Lung (tissue), 12 donors: Measurements from ENCODE around the gene SLCO3A1. TPM values are rescaled to one million over a fixed set of nuclear protein-coding genes. Genes with fewer than 3 reads are reported as not detected.

Source experiments
- ATAC-seq: fragments of 200-7000 bp; cut with Tn5 transposase; one replicate; pipeline ENCODE4 v1.9.1; 2020; ENCODE audit warnings: moderate number of reproducible peaks; ENCODE audit not compliant: insufficient read depth, low FRiP score
- DNase-seq, 3 donors: peaks; one replicate each; pipeline ENCODE4 v3.0.0-alpha.2; 2013 to 2017
- H3K27ac ChIP-seq, 2 donors: one replicate each; pipeline ENCODE4 v1.5.1; 2013; ENCODE audit warnings: mild to moderate bottlenecking in 2 of 2, moderate library complexity in 2 of 2, control low read depth in 1 of 2, inconsistent platforms in 1 of 2, low read depth in 1 of 2, low read length in 1 of 2
- H3K27me3 ChIP-seq, 3 donors: one replicate each; pipeline ENCODE4 v1.5.1; 2013; ENCODE audit warnings: low read length in 2 of 3; ENCODE audit not compliant: control insufficient read depth in 3 of 3, insufficient read depth in 3 of 3
- H3K36me3 ChIP-seq, 4 donors: one replicate each; pipeline ENCODE4 v1.5.1; 2013; ENCODE audit warnings: low read length in 4 of 4, mild to moderate bottlenecking in 1 of 4, moderate library complexity in 1 of 4; ENCODE audit not compliant: control insufficient read depth in 4 of 4, insufficient read depth in 4 of 4
- H3K4me1 ChIP-seq, 5 donors: one replicate each; pipeline ENCODE4 v1.5.1; 2013; ENCODE audit warnings: low read length in 5 of 5, mild to moderate bottlenecking in 2 of 5, moderate library complexity in 1 of 5; ENCODE audit not compliant: control insufficient read depth in 5 of 5, insufficient read depth in 5 of 5
- H3K4me3 ChIP-seq: one replicate; pipeline ENCODE4 v1.5.1; 2013; ENCODE audit warnings: mild to moderate bottlenecking, control low read depth, moderate library complexity
- H3K9ac ChIP-seq, 2 donors: one replicate each; pipeline ENCODE4 v1.5.1; 2013; ENCODE audit warnings: low read length in 2 of 2, control low read depth in 1 of 2; ENCODE audit not compliant: insufficient read depth in 1 of 2
- H3K9me3 ChIP-seq, 4 donors: one replicate each; pipeline ENCODE4 v1.5.1; 2013; ENCODE audit warnings: low read length in 3 of 4, mild to moderate bottlenecking in 1 of 4, moderate library complexity in 1 of 4; ENCODE audit not compliant: control insufficient read depth in 4 of 4, insufficient read depth in 3 of 4
- WGBS, 2 donors: extraction: QIAGEN DNeasy Blood & Tissue Kit; methylation state at CpG; one replicate each; pipeline ENCODE4 v1.1.7; 2013; 5-methylcytosine and 5-hydroxymethylcytosine counted together
- polyA plus RNA-seq, 2 donors: library from polyadenylated mRNA; stranded (reverse); fragments of 200-250 nt; gene quantifications; one replicate each; pipeline ENCODE4 v1.2.1, GENCODE V29; 2013
- total RNA-seq, 2 donors: library from RNA; depleted of rRNA in 1 of 2; stranded (reverse); fragments of >200 nt in 1 of 2; gene quantifications; one replicate each; pipeline ENCODE4 v1.2.1, GENCODE V29; 2014 to 2021
- TF ChIP-seq, protein P1 (sequence below): IDR thresholded peaks from 2 replicates; pipeline ENCODE4 v1.5.1; 2012; ENCODE audit warnings: mild to moderate bottlenecking; ENCODE audit errors: control extremely low read depth, extremely low read depth
- donor health status: control.
- donor health status: control.
- donor health status: Bipolar disorder and iron deficiency.
- donor health status: healthy.
- donor health status: DM: yes; HTN: yes; CAD: no.

Gene SLCO3A1
- total and polyA plus RNA-seq, 4 donors: 20.5 to 56.3 (median 33.5) TPM

- Histone ChIP-seq H3K27ac (peak overlapping the region in 1 of 2 donors; percentile 59), H3K4me3 (no peak overlapping the region), H3K4me1 (peaks cover 4 to 67% (median 17%) of the 10 kb centered on the region in 5 donors), H3K27me3 (no peaks in the 10 kb centered on the region), H3K9ac (no peak overlapping the region), H3K9me3 (no peaks in the 10 kb centered on the region), H3K36me3 (no peaks in the 10 kb centered on the region)
- DNase-seq (no peak), ATAC-seq (no peak)
- TF ChIP-seq, protein P1, sequence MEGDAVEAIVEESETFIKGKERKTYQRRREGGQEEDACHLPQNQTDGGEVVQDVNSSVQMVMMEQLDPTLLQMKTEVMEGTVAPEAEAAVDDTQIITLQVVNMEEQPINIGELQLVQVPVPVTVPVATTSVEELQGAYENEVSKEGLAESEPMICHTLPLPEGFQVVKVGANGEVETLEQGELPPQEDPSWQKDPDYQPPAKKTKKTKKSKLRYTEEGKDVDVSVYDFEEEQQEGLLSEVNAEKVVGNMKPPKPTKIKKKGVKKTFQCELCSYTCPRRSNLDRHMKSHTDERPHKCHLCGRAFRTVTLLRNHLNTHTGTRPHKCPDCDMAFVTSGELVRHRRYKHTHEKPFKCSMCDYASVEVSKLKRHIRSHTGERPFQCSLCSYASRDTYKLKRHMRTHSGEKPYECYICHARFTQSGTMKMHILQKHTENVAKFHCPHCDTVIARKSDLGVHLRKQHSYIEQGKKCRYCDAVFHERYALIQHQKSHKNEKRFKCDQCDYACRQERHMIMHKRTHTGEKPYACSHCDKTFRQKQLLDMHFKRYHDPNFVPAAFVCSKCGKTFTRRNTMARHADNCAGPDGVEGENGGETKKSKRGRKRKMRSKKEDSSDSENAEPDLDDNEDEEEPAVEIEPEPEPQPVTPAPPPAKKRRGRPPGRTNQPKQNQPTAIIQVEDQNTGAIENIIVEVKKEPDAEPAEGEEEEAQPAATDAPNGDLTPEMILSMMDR: no peak
- WGBS, 2 donors: 66 to 90% methylated on average over 3 of the region's 3 CpGs
Measured at GRCh38 chr15:91925794-91926193, 72.3 kb downstream of the SLCO3A1 start.

GRCh38 chr15:91926908-91927270 lies 73.4 kb downstream of the SLCO3A1 start:
- H3K9me3 ChIP-seq: no peaks in the 10 kb centered on the region
- no peak overlapping the region for H3K9ac ChIP-seq
- peak in 1 of 3 donors; percentile 29 for DNase-seq
- peak overlapping the region in 1 of 2 donors; percentile 84 for H3K27ac ChIP-seq
- H3K36me3 ChIP-seq: no peaks in the 10 kb centered on the region
- peak; percentile 61 for ATAC-seq
- no peak overlapping the region for H3K4me3 ChIP-seq
- 27 to 46% methylated on average over 4 of the region's 4 CpGs for WGBS, 2 donors
- peaks cover 3 to 56% (median 13%) of the 10 kb centered on the region in 5 donors for H3K4me1 ChIP-seq
- H3K27me3 ChIP-seq: no peaks in the 10 kb centered on the region
- TF ChIP-seq, protein P1: no peak

GRCh38 chr15:91927585-91927984 lies 74.1 kb downstream of the SLCO3A1 start:
- WGBS, 2 donors: 84 to 89% methylated on average over 4 of the region's 4 CpGs
- H3K27me3 ChIP-seq: no peaks in the 10 kb centered on the region
- DNase-seq (no peak), ATAC-seq (no peak)
- no peak overlapping the region for H3K4me3 ChIP-seq
- peak overlapping the region; percentile 22 to 24 for H3K27ac ChIP-seq
- peaks cover 0 to 50% (median 10%) of the 10 kb centered on the region in 5 donors for H3K4me1 ChIP-seq
- H3K9me3 ChIP-seq: no peaks in the 10 kb centered on the region
- no peaks in the 10 kb centered on the region for H3K36me3 ChIP-seq
- no peak overlapping the region for H3K9ac ChIP-seq
- TF ChIP-seq, protein P1: no peak

- Histone ChIP-seq H3K4me1 (peaks cover 0 to 42% (median 6%) of the 10 kb centered on the region in 5 donors), H3K4me3 (no peak overlapping the region), H3K9me3 (no peaks in the 10 kb centered on the region), H3K36me3 (no peaks in the 10 kb centered on the region), H3K27ac (no peak overlapping the region), H3K9ac (no peak overlapping the region), H3K27me3 (no peaks in the 10 kb centered on the region)
- ATAC-seq: no peak
- WGBS, 2 donors: 72 to 88% methylated on average over 6 of the region's 6 CpGs
- no peak for DNase-seq
- TF ChIP-seq, protein P1: no peak
Measured at GRCh38 chr15:91928675-91929074, 75.2 kb downstream of the SLCO3A1 start.
